Esophagus squamous epithelium (tissue), 5 donors: Measurements from ENCODE around the gene CREBL2. TPM values are rescaled to one million over a fixed set of nuclear protein-coding genes. Genes with fewer than 3 reads are reported as not detected.

Experiments
- DNase-seq: peaks from one replicate; lab custom pipeline; 2025; lab: John Stamatoyannopoulos, UW
- H3K27ac ChIP-seq, 4 donors: fragments of 200-600 bp; sonication (generic); one replicate each; pipeline ENCODE4 v1.5.1; 2016 to 2019; ENCODE audit warnings: mild to moderate bottlenecking in 1 of 4
- H3K27me3 ChIP-seq, 4 donors: fragments of 200-600 bp; sonication (generic); 1 replicate in 3 of 4; 2 replicates in 1 of 4; pipeline versions ENCODE4 v1.5.1 to v1.6.0; 2017 to 2021; ENCODE audit warnings: antibody characterized with exemption in 1 of 4
- H3K36me3 ChIP-seq, 3 donors: fragments of 200-600 bp; sonication (generic); one replicate each; pipeline ENCODE4 v1.5.1; 2016 to 2019
- H3K4me1 ChIP-seq, 3 donors: fragments of 200-600 bp; sonication (generic); one replicate each; pipeline ENCODE4 v1.5.1; 2017 to 2019
- H3K4me3 ChIP-seq, 4 donors: fragments of 200-600 bp; sonication (generic); 1 replicate in 3 of 4; 2 replicates in 1 of 4; pipeline ENCODE4 v1.5.1; 2016 to 2019; ENCODE audit warnings: mild to moderate bottlenecking in 2 of 4, moderate library complexity in 1 of 4
- H3K9me3 ChIP-seq, 3 donors: fragments of 200-600 bp; sonication (generic); one replicate each; pipeline ENCODE4 v1.5.1; 2016 to 2019
- POLR2A ChIP-seq, 4 donors: fragments of 450-650 bp; IDR thresholded peaks; one replicate each; pipeline ENCODE4 v1.6.1; 2017; ENCODE audit warnings: antibody characterized with exemption in 4 of 4, mild to moderate bottlenecking in 4 of 4, moderate library complexity in 3 of 4
- WGBS, 2 donors: methylation state at CpG; one replicate each; pipeline ENCODE4 v1.1.5; 2018; 5-methylcytosine and 5-hydroxymethylcytosine counted together
- intact Hi-C: fragments of 100-400 bp; cut with DNase I; formaldehyde crosslinking; loops from one replicate; pipeline ENCODE4 v1.15.0; 2022
- total RNA-seq, 4 donors: library from RNA; depleted of rRNA; stranded (reverse); fragments of >200 nt; gene quantifications; one replicate each; pipeline ENCODE4 v1.1.0, GENCODE V29; 2016
- TF ChIP-seq, protein P1 (sequence below), 6 experiments: fragments of 450-650 bp in 4 of 6; fragments of 200-600 bp in 2 of 6; sonication (generic) in 2 of 6; IDR thresholded peaks; one replicate each; pipeline ENCODE4 v1.5.1; 2016 to 2019; ENCODE audit warnings: antibody characterized with exemption in 6 of 6, mild to moderate bottlenecking in 4 of 6, moderate library complexity in 4 of 6
- donor health status: DM: yes; HTN: yes; CAD: no.

The CREBL2 gene
- total RNA-seq, 4 donors from 2014 or later, result 9.4 to 30.7 (median 17.3) TPM

DNA sequence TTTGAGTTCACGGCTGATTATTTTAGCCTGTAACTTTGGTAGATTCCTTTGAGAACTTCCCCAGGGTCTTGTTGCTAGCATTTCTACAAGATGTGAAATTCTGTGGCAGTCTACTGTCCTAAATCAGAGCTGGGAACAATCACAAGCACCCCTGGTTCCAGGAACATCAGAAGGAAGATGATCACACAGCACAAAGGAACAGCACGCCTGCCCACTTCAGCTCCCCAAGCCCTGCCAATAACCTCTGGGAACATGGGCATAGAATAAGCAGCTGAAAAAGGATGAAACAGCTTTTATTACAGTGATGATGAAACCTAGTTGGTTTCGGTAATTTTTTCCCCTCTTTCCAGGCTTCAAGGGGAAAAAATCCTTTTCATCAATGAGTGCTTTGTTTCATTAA lies 72.0 kb downstream of the CREBL2 start:
- Histone ChIP-seq H3K27ac (no peak overlapping the region), H3K4me1 (no peaks in the 10 kb centered on the region), H3K36me3 (no peaks in the 10 kb centered on the region), H3K27me3 (no peaks in the 10 kb centered on the region), H3K9me3 (no peaks in the 10 kb centered on the region), H3K4me3 (no peak overlapping the region)
- intact Hi-C loops, result no loop called here
- TF ChIP-seq, protein P1, sequence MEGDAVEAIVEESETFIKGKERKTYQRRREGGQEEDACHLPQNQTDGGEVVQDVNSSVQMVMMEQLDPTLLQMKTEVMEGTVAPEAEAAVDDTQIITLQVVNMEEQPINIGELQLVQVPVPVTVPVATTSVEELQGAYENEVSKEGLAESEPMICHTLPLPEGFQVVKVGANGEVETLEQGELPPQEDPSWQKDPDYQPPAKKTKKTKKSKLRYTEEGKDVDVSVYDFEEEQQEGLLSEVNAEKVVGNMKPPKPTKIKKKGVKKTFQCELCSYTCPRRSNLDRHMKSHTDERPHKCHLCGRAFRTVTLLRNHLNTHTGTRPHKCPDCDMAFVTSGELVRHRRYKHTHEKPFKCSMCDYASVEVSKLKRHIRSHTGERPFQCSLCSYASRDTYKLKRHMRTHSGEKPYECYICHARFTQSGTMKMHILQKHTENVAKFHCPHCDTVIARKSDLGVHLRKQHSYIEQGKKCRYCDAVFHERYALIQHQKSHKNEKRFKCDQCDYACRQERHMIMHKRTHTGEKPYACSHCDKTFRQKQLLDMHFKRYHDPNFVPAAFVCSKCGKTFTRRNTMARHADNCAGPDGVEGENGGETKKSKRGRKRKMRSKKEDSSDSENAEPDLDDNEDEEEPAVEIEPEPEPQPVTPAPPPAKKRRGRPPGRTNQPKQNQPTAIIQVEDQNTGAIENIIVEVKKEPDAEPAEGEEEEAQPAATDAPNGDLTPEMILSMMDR (IDR thresholded peaks at IDR 0.05), result no peak
- TF ChIP-seq POLR2A (IDR thresholded peaks at IDR 0.05), result no peak
- no peak for DNase-seq
- 70 to 81% methylated on average over 3 of the region's 3 CpGs for WGBS, 2 donors

DNA sequence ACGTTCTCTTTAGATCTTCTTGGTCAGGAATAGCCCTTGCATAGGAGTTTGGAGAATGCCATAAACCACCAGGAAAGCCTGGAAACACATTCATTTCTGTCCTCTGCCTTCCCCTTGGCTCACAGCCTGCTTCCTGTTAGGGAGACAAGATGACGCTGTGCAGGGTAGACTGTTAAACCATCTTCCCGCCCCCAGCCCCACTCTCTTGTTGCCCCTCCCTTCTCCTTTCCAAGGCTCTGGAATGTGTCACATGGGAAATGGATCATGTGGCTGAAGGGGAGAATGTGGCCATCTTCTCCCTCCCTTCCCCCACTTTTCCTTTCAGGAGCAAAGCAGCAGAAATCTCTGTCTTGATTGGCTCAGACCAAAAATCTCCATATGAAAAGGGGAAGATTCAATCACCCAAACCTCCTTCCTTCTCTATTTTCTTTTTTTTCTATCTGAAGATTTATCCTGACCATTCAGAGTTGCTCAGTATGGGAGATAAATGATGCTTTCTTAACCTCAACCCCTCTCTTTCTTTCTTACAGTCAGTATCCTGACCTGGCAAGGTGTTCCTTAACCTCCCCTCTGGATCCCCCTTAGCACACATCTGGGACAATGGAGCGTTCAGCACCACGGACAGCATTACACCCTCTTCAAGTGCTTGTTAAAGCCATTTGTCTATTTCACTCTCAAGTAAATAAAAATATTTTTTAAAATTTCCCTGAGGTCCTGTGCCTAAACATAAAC lies 72.9 kb downstream of the CREBL2 start:
- Histone ChIP-seq H3K36me3 (no peaks in the 10 kb centered on the region), H3K4me3 (no peak overlapping the region), H3K4me1 (no peaks in the 10 kb centered on the region), H3K27me3 (no peaks in the 10 kb centered on the region), H3K27ac (no peak overlapping the region), H3K9me3 (no peaks in the 10 kb centered on the region)
- 19 to 26% methylated on average over 4 to 5 of the region's 5 CpGs for WGBS, 2 donors
- no peak for DNase-seq
- intact Hi-C loops, result no loop called here
- no peak for TF ChIP-seq POLR2A (IDR thresholded peaks at IDR 0.05)
- TF ChIP-seq, protein P1 (IDR thresholded peaks at IDR 0.05), result no peak

DNA sequence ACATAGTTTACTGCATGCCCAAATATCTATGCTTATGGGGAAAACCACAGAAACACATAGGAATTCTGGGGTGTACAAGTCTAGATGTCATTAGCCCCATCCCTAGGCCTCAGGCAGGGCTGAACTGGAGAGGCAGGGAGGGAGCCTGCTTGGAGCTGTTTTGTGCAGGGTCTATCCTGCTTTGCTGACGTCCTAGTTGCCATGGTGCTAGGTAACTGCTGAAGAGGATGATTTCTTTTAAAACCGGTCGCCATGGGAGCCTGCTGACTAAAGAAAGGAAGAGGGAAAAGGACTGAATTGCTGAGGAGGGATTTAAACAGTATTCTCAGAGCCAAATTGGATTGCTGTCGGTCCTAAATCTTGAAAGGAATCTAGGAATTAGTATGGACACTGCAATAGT lies 73.6 kb downstream of the CREBL2 start:
- no peak overlapping the region for H3K4me3 ChIP-seq
- DNase-seq, result no peak
- TF ChIP-seq, protein P1 (IDR thresholded peaks at IDR 0.05), result no peak
- TF ChIP-seq POLR2A (IDR thresholded peaks at IDR 0.05), result no peak
- H3K27ac ChIP-seq, result no peak overlapping the region
- WGBS, 2 donors, result 60 to 62% methylated on average over 4 of the region's 4 CpGs
- no peaks in the 10 kb centered on the region for H3K36me3 ChIP-seq
- no peaks in the 10 kb centered on the region for H3K4me1 ChIP-seq
- no peaks in the 10 kb centered on the region for H3K9me3 ChIP-seq
- no peaks in the 10 kb centered on the region for H3K27me3 ChIP-seq
- intact Hi-C loops, result no loop called here

DNA sequence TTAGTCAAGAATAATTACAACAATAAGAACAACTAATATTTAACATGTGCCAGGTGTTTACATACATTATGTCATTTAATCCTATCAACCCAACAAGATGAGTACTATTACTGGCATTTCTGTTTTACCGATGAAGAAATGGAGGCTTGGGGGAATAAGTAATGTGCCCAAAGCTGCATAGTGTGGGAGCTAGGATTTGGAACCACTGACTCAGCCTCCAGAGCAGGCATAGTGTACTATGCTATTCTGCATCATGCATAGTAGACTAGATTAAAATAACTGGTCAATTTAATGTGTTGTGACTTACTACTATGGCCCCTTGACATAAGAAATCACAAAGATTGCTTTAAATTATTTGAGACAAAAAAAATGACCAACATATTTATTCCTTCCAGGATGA lies 74.8 kb downstream of the CREBL2 start:
- WGBS, 2 donors, result 82 to 100% methylated on average over 1 of the region's 1 CpG
- TF ChIP-seq POLR2A (IDR thresholded peaks at IDR 0.05), result no peak
- TF ChIP-seq, protein P1 (IDR thresholded peaks at IDR 0.05), result no peak
- Histone ChIP-seq H3K4me3 (no peak overlapping the region), H3K27me3 (no peaks in the 10 kb centered on the region), H3K27ac (no peak overlapping the region), H3K4me1 (no peaks in the 10 kb centered on the region), H3K36me3 (no peaks in the 10 kb centered on the region), H3K9me3 (no peaks in the 10 kb centered on the region)
- DNase-seq, result no peak
- intact Hi-C loops, result no loop called here

DNA sequence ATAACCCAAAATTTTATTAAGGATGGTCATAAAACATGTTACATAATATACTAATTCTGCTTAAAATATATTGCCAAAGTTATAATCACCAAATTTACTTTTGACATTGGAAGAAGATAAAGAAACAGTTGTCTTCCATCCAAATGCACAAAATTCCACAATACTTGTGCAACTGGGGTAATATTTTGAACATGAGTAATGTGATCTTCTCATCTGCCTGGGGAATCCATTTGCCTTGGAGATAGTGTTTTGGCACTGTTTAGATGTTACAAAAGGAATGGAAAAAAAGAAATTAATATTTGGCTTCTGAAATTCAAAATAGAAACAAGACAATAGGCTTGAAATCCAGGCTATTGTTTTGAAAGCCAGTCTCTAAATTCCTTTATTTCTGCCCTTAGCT lies 75.2 kb downstream of the CREBL2 start:
- intact Hi-C loops, result no loop called here
- DNase-seq, result no peak
- Histone ChIP-seq H3K36me3 (no peaks in the 10 kb centered on the region), H3K4me3 (no peak overlapping the region), H3K4me1 (no peaks in the 10 kb centered on the region), H3K9me3 (no peaks in the 10 kb centered on the region), H3K27me3 (no peaks in the 10 kb centered on the region), H3K27ac (no peak overlapping the region)
- TF ChIP-seq, protein P1 (IDR thresholded peaks at IDR 0.05), result no peak
- TF ChIP-seq POLR2A (IDR thresholded peaks at IDR 0.05), result no peak
